ENCODE measurements around the gene SMIM15. TPM values are rescaled to one million over a fixed set of nuclear protein-coding genes. Genes with fewer than 3 reads are reported as not detected.

The SMIM15 gene, protein sequence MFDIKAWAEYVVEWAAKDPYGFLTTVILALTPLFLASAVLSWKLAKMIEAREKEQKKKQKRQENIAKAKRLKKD
- 14.9 and 18.4 TPM in 2 replicates for total RNA-seq (2013; cell fraction: nucleolus; rRNA removed)
- total RNA-seq (2014; rRNA removed) (54.4 and 59.3 TPM in 2 replicates), total RNA-seq (2014; rRNA removed; fragmentation: Illumina TruSeq; extraction: Trizol) (45.1 and 46.1 TPM in 2 replicates), total RNA-seq (2021) (60.9 and 64.3 TPM in 2 replicates), polyA plus RNA-seq (2011; rRNA removed) (47.1 and 59.3 TPM in 2 replicates), polyA plus RNA-seq (2014; fragmentation: Illumina TruSeq; extraction: Trizol) (83.3 and 106 TPM in 2 replicates), polyA plus RNA-seq (2014; fragmentation: Nextera tagmentation; extraction: Ambion mirVana) (10 to 100 TPM; 13.8 to 18.7 TPM), polyA plus RNA-seq (2014; rRNA removed) (49.4 and 53.5 TPM in 2 replicates), polyA plus RNA-seq (2016; fragmentation: Nextera tagmentation; extraction: Ambion mirVana) (10 to 100 TPM; 73.7 to 74.7 TPM), polyA minus RNA-seq (2011; rRNA and poly(A)+ RNA removed) (37.6 and 46.2 TPM in 2 replicates), Bru-seq, nascent RNA (percentile 97 among the genes with signal in this experiment), BruChase-seq, experiment 1, labeled RNA remaining after a 6-hour chase (percentile 97 among the genes with signal in this experiment), BruChase-seq, experiment 2, labeled RNA remaining after a 2-hour chase (percentile 99 among the genes with signal in this experiment)
- polyA plus RNA-seq (2011; ENCODE audit: low read depth): 14.3 TPM
- 27.8 and 39.3 TPM in 2 replicates for polyA plus RNA-seq (2011; cell fraction: cytosol; rRNA removed)
- polyA plus RNA-seq (2011; cell fraction: nucleus; rRNA removed): 16.6 and 20.9 TPM in 2 replicates
- 32.6 and 39.2 TPM in 2 replicates for polyA plus RNA-seq (2012)
- polyA minus RNA-seq (2011; cell fraction: cytosol; rRNA and poly(A)+ RNA removed): 16.3 and 19.0 TPM in 2 replicates
- 8.1 and 10.7 TPM in 2 replicates for polyA minus RNA-seq (2011; cell fraction: nucleus; rRNA and poly(A)+ RNA removed)
- long read RNA-seq, experiment 1, transcript SMIM15-201 (3 exons, 2,889 nt): major isoform, 62 of 66 reads
- long read RNA-seq, experiment 1, partial matches to known transcripts: 0 of 66 reads
- long read RNA-seq, experiment 1, other reads (novel, unspliced or antisense): 4 of 66 reads
- long read RNA-seq, experiment 2, transcript SMIM15-201 (3 exons, 2,889 nt): major isoform, 407 of 466 reads
- long read RNA-seq, experiment 2, transcript SMIM15-202 (4 exons, 584 nt): minor isoform, 13 of 466 reads
- long read RNA-seq, experiment 2, partial matches to known transcripts: 6 of 466 reads
- long read RNA-seq, experiment 2, other reads (novel, unspliced or antisense): 40 of 466 reads

DNA sequence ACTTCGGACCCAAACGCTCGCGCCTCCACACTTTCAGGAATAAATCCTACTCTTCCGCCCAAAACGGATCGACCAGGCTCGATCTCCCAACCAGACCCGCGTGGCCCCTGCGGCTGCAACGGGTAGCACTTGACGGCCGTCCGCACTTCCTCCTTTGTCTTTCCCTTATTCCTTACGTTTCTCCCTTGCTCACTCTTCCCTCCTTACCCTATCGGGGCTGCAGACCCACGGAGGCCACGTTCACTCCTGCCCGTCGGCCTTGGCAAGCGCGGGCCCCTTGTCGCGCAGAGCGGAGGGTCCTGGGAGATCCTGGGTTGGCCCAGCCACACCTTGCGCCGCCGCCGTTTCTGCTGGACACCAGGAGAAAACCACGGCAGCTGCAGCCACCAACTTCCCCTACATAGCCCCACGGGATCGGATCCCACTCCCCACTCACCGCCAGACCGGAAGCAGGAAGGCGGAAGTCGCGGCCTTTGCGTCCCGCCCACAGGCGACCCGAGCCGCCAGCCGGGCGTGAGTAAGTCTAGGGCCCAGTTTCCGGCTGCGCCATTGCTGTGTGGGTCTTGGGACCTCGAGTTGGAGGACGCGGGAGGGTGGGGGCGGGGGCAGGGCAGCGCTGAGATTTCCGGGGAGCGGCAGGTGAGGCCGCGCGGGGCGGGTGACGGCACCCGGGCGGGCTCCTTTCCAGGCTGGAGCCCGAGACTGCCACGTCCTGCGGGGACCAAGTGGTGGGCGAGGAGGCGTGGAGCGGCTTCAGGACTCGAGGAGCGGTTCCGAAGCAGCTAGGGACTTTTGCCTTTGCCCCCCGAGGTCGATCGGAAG, at the start of gene SMIM15:
SMIM15 (minus strand) TSS at position 459 of the 822 bp plus-strand sequence. CDS start 2,297 bp downstream, outside the sequence.
- DNase-seq (ENCODE audit: low read depth, low spot score) (peak; percentile 54), FAIRE-seq (no peak), ATAC-seq (peak; percentile 94)
- Histone ChIP-seq H3K4me1 (ENCODE audit: control insufficient read depth, insufficient read depth, low read length) (no peaks in the 10 kb centered on the region; the same call in 1 of the 2 replicates), H2AFZ (ENCODE audit: control insufficient read depth, low read depth, low read length) (peak within 1 kb of the TSS; percentile 92), H3K4me2 (ENCODE audit: control insufficient read depth, insufficient read depth) (peak within 1 kb of the TSS; percentile 69), H3K9me3 (replicated peaks; ENCODE audit: control insufficient read depth, insufficient read depth, low read length) (no peaks in the 10 kb centered on the region; the same call in 1 of the 3 replicates), H3K27me3 (replicated peaks in 1 of 2; ENCODE audit: control insufficient read depth in 2 of 2, insufficient read depth in 2 of 2, low read length in 1 of 2) (no peaks in the 10 kb centered on the region), H3K9ac (ENCODE audit: control insufficient read depth, insufficient read depth, low read length) (peak within 1 kb of the TSS; percentile 94), H3K79me2 (ENCODE audit: control insufficient read depth, insufficient read depth, low read length) (peaks cover 55% of the 10 kb centered on the region), H3K27ac (ENCODE audit: control insufficient read depth, insufficient read depth) (peak within 1 kb of the TSS; percentile 98), H4K20me1 (ENCODE audit: control insufficient read depth, insufficient read depth) (no peaks in the 10 kb centered on the region), H3K4me3 (peak within 1 kb of the TSS; percentile 73), H3K36me3 (ENCODE audit: control insufficient read depth in 2 of 2, insufficient read depth in 2 of 2, low read length in 1 of 2) (peaks cover 0 to 11% of the 10 kb centered on the region in 2 experiments; a peak in 2 of 4 replicates)
- under 1% methylated on average over 57 of the region's 73 CpGs for WGBS (ENCODE audit: insufficient coverage, insufficient replicate concordance, low lambda C conversion rate, missing lambda C conversion rate)
- POLR2A ChIA-PET: interaction anchor here (1.3 kb wide), 1 partner anchor 169 kb away, joined by 4 read pairs; no protein-coding TSS in a partner anchor
- intact Hi-C loops (cut with micrococcal nuclease; ENCODE audit: unreplicated experiment) (loop anchor here (1.0 to 10.0 kb wide), 7 partner anchors 38 to 773 kb away; no protein-coding TSS in a partner anchor), in situ Hi-C loops (cut with MboI) (loop anchor here (10.0 kb wide), 1 partner anchor 163 kb away; no protein-coding TSS in a partner anchor)
- CTCF ChIA-PET: no interaction called here
- BruUV-seq (replicated peaks): TSS peak; percentile 69
- SMC1A ChIA-PET (ENCODE audit: uncharacterized antibody, unreplicated experiment): interaction anchor here (1.0 to 2.9 kb wide), 6 partner anchors 15 to 168 kb away, joined by 3 to 24 read pairs (median 8); no protein-coding TSS in a partner anchor
- RAD21 ChIA-PET (ENCODE audit: unreplicated experiment): no interaction called here
- no peak for TF ChIP-seq TCF7 (IDR thresholded peaks at IDR 0.05; ENCODE audit: borderline replicate concordance)
- no peak for TF ChIP-seq SUZ12 (IDR thresholded peaks at IDR 0.05; ENCODE audit: unreplicated experiment)
- peak; percentile 20 for TF ChIP-seq BACH1 (IDR thresholded peaks at IDR 0.05; ENCODE audit: borderline replicate concordance)
- peak; percentile 68 for TF ChIP-seq E4F1 (IDR thresholded peaks at IDR 0.05; ENCODE audit: borderline replicate concordance, partially characterized antibody)
- TF ChIP-seq ZBED1 (IDR thresholded peaks at IDR 0.05; ENCODE audit: borderline replicate concordance): no peak
- peak; percentile 63 for TF ChIP-seq NR2C1 (IDR thresholded peaks at IDR 0.05)
- TF ChIP-seq IKZF2 (IDR thresholded peaks at IDR 0.05): peak; percentile 65 to 66; a peak in 3 of 4 replicates
- TF ChIP-seq MEF2B (IDR thresholded peaks at IDR 0.05; ENCODE audit: partially characterized antibody, poor library complexity, severe bottlenecking): peak; percentile 75
- TF ChIP-seq MTA2 (IDR thresholded peaks at IDR 0.05; ENCODE audit: low read depth): 0 out of 2 replicates have a peak, but pooled peaks have one; percentile 18
- TF ChIP-seq POU2F2 (IDR thresholded peaks at IDR 0.05; ENCODE audit: borderline replicate concordance, low read depth, low read length): peak; percentile 78; the same call in 2 of the 3 replicates
- TF ChIP-seq LARP7 (IDR thresholded peaks at IDR 0.05): no peak; the same call in 1 of the 2 replicates
- 0 out of 2 replicates have a peak, but pooled peaks have one; percentile 53 for TF ChIP-seq CBX5 (IDR thresholded peaks at IDR 0.05; ENCODE audit: low read depth)
- TF ChIP-seq YY1 (IDR thresholded peaks at IDR 0.05; ENCODE audit: low read depth, low read length): peak; percentile 96
- peak; percentile 23; the same call in 1 of the 2 replicates for TF ChIP-seq CHD1 (IDR thresholded peaks at IDR 0.05; ENCODE audit: low read depth, low read length)
- TF ChIP-seq SPI1 (IDR thresholded peaks at IDR 0.05; ENCODE audit: borderline replicate concordance, insufficient read depth, low read depth, low read length): peak; percentile 54; the same call in 1 of the 2 replicates
- peak; percentile 57 for TF ChIP-seq MXI1 (IDR thresholded peaks at IDR 0.05; ENCODE audit: low read depth, low read length)

Measured in GM12878 (cell line).